Umbilical cord (tissue), 2 donors: ENCODE results near the gene ZNF358. TPM values are rescaled to one million over a fixed set of nuclear protein-coding genes. Genes with fewer than 3 reads are reported as not detected.

ENCODE experiments used
- DNase-seq: peaks from one replicate; pipeline ENCODE4 v3.0.0-alpha.2; 2015; ENCODE audit warnings: low spot score
- total RNA-seq: library from RNA; depleted of rRNA; stranded (reverse); fragments of >200 nt; gene quantifications from one replicate; pipeline ENCODE4 v1.2.3, GENCODE V29; 2014; ENCODE audit warnings: low replicate concordance; ENCODE audit not compliant: insufficient read depth

ZNF358 gene
- total RNA-seq, 1 donor from 2014 or later, result 29.9 TPM

GRCh38 chr19:7519361-7520130 is 3.6 kb downstream of the ZNF358 start:
- no peak for DNase-seq

GRCh38 chr19:7520131-7521051 is 4.5 kb downstream of the ZNF358 start:
- no peak for DNase-seq

- DNase-seq, result no peak
These were observed 5.7 kb downstream of the ZNF358 start for GRCh38 chr19:7521551-7522071.

- peak; percentile 99 for DNase-seq
These were observed 6.4 kb downstream of the ZNF358 start, which contains the start of gene MCOLN1 for GRCh38 chr19:7522072-7522922. MCOLN1 (plus strand) TSS chr19:7522624; CDS start chr19:7522751, 127 bp downstream.

- peak; percentile 11 for DNase-seq
These were observed 7.2 kb downstream of the ZNF358 start for GRCh38 chr19:7522923-7523667.

- DNase-seq, result no peak
These were observed 8.6 kb downstream of the ZNF358 start for GRCh38 chr19:7524523-7524922.

GRCh38 chr19:7524992-7525739 is 9.3 kb downstream of the ZNF358 start:
- DNase-seq, result no peak

GRCh38 chr19:7526059-7526929 is 10.4 kb downstream of the ZNF358 start:
- no peak for DNase-seq

GRCh38 chr19:7527516-7528191 is 11.8 kb downstream of the ZNF358 start:
- DNase-seq, result no peak

- DNase-seq, result no peak
These were observed 12.3 kb downstream of the ZNF358 start for GRCh38 chr19:7528192-7528519.

- no peak for DNase-seq
These were observed 12.8 kb downstream of the ZNF358 start for GRCh38 chr19:7528522-7529245.

- DNase-seq, result no peak
These were observed 13.3 kb downstream of the ZNF358 start for GRCh38 chr19:7529246-7529600.

GRCh38 chr19:7529610-7530490 is 13.9 kb downstream of the ZNF358 start:
- no peak for DNase-seq

- DNase-seq, result peak; percentile 72
These were observed 17.5 kb downstream of the ZNF358 start for GRCh38 chr19:7533281-7533885.

- DNase-seq, result peak; percentile 95
These were observed 18.1 kb downstream of the ZNF358 start for GRCh38 chr19:7533925-7534480.

GRCh38 chr19:7534531-7535046 is 18.7 kb downstream of the ZNF358 start:
- peak; percentile 94 for DNase-seq
